SU-DHL-6 (cell line): ENCODE data around the gene TMEM63B.

ENCODE experiments used
- CTCF ChIP-seq: fragments of 200-600 bp; sonication (generic); IDR thresholded peaks from one replicate; pipeline ENCODE4 v1.5.1; 2017; ENCODE audit warnings: antibody characterized with exemption, mild to moderate bottlenecking, low read length, moderate library complexity; ENCODE audit not compliant: insufficient read depth, poor library complexity, severe bottlenecking
- EZH2phosphoT487 ChIP-seq: fragments of 200-600 bp; sonication (generic), shearing (Covaris generic); conservative IDR thresholded peaks from 2 replicates; pipeline ENCODE4 v1.6.1; 2018; ENCODE audit warnings: mild to moderate bottlenecking, antibody characterized with exemption, low read length, moderate library complexity, mixed read lengths

GRCh38 chr6:44091981-44092884 lies 35.1 kb upstream of the TMEM63B start:
- TF ChIP-seq CTCF (no peak), EZH2phosphoT487 (no peak)
